SH-SY5Y (cell line): ENCODE measurements around the gene SLC13A3.

Source experiments
- GATA2 ChIP-seq: IDR thresholded peaks from 2 replicates; pipeline ENCODE4 v1.6.1; 2011; ENCODE audit warnings: mild to moderate bottlenecking, low read depth, low read length
- GATA3 ChIP-seq: IDR thresholded peaks from 2 replicates; pipeline ENCODE4 v1.6.1; 2011; ENCODE audit warnings: low read depth, mild to moderate bottlenecking, low read length, moderate library complexity

- TF ChIP-seq GATA2 (no peak), GATA3 (no peak)
Measured at GRCh38 chr20:46640536-46641311, 10.5 kb downstream of the SLC13A3 start.
